Naive thymus-derived CD4-positive, alpha-beta T cell (primary cell): ENCODE measurements around the gene LHX3. TPM values are rescaled to one million over a fixed set of nuclear protein-coding genes. Genes with fewer than 3 reads are reported as not detected.

ENCODE experiments used
- ATAC-seq: fragments of 150-1000 bp; cut with Tn5 transposase; 2 replicates; pipeline ENCODE4 v1.10.0; 2021; ENCODE audit warnings: mild to moderate bottlenecking, moderate library complexity
- CTCF ChIA-PET: fragments of 350-600 bp; sonication (Branson Sonifier 250); formaldehyde crosslinking; loops from one replicate; lab custom pipeline; 2021; ENCODE audit warnings: antibody characterized with exemption; lab: Charles Lee
- POLR2A ChIA-PET: fragments of 350-600 bp; sonication (Branson Sonifier 250); formaldehyde crosslinking; loops from one replicate; lab custom pipeline; 2021; ENCODE audit warnings: antibody characterized with exemption, inconsistent platforms; lab: Charles Lee
- DNase-seq, 9 donors: peaks; one replicate each; pipeline versions ENCODE4 v3.0.0 to v3.0.0-alpha.2; 2020 to 2022; ENCODE audit warnings: mixed read lengths in 1 of 9
- H3K27ac ChIP-seq: one replicate; pipeline ENCODE4 v1.7.0; 2013; ENCODE audit warnings: mild to moderate bottlenecking, low read depth, low read length, moderate library complexity
- H3K27me3 ChIP-seq, 2 donors: one replicate each; pipeline ENCODE4 v1.7.0; 2013; ENCODE audit warnings: low read length in 2 of 2, mild to moderate bottlenecking in 2 of 2, moderate library complexity in 2 of 2; ENCODE audit not compliant: control insufficient read depth in 2 of 2, insufficient read depth in 2 of 2
- H3K36me3 ChIP-seq, 3 experiments: 1 replicate in 2 of 3; 2 replicates in 1 of 3; pipeline ENCODE4 v1.7.0; 2013; ENCODE audit warnings: low read length in 3 of 3, mild to moderate bottlenecking in 3 of 3, moderate library complexity in 1 of 3; ENCODE audit not compliant: insufficient read depth in 3 of 3, control insufficient read depth in 2 of 3
- H3K4me1 ChIP-seq, 2 donors: one replicate each; pipeline ENCODE4 v1.7.0; 2013; ENCODE audit warnings: low read length in 2 of 2, mild to moderate bottlenecking in 2 of 2, moderate library complexity in 1 of 2; ENCODE audit not compliant: control insufficient read depth in 2 of 2, insufficient read depth in 2 of 2
- H3K4me3 ChIP-seq: 2 replicates; pipeline ENCODE4 v1.7.0; 2013; ENCODE audit warnings: mild to moderate bottlenecking, low read length
- H3K9me3 ChIP-seq, 3 experiments: 1 replicate in 2 of 3; 2 replicates in 1 of 3; pipeline ENCODE4 v1.7.0; 2013; ENCODE audit warnings: low read length in 3 of 3; ENCODE audit not compliant: control insufficient read depth in 2 of 3
- H3K27ac Mint-ChIP-seq, 9 donors: one replicate each; pipeline ENCODE4 v1.8.0; 2020 to 2022; ENCODE audit warnings: mixed read lengths in 9 of 9, mild to moderate bottlenecking in 8 of 9, moderate library complexity in 5 of 9, inconsistent platforms in 2 of 9
- H3K27me3 Mint-ChIP-seq, 5 donors: one replicate each; pipeline ENCODE4 v1.8.0; 2021 to 2022; ENCODE audit warnings: mixed read lengths in 5 of 5, mild to moderate bottlenecking in 1 of 5
- H3K36me3 Mint-ChIP-seq, 5 donors: one replicate each; pipeline ENCODE4 v1.8.0; 2020 to 2022; ENCODE audit warnings: mixed read lengths in 5 of 5, mild to moderate bottlenecking in 3 of 5, inconsistent platforms in 1 of 5
- H3K4me1 Mint-ChIP-seq, 7 donors: one replicate each; pipeline ENCODE4 v1.8.0; 2020 to 2022; ENCODE audit warnings: mixed read lengths in 7 of 7, mild to moderate bottlenecking in 3 of 7, inconsistent platforms in 1 of 7
- H3K4me3 Mint-ChIP-seq, 10 donors: one replicate each; pipeline ENCODE4 v1.8.0; 2020 to 2022; ENCODE audit warnings: mild to moderate bottlenecking in 10 of 10, mixed read lengths in 10 of 10, moderate library complexity in 6 of 10, inconsistent platforms in 2 of 10
- H3K9me3 Mint-ChIP-seq, 11 donors: one replicate each; pipeline ENCODE4 v1.8.0; 2020 to 2022; ENCODE audit warnings: mixed read lengths in 11 of 11, mild to moderate bottlenecking in 4 of 11, inconsistent platforms in 1 of 11, moderate library complexity in 1 of 11
- intact Hi-C, 2 donors: fragments of 100-400 bp; cut with micrococcal nuclease; formaldehyde crosslinking; loops; one replicate each; pipeline ENCODE4 v1.15.1; 2023
- polyA plus RNA-seq, 2 donors: library from polyadenylated mRNA; unstranded; fragments of 300-500 nt; fragmentation: Illumina TruSeq; gene quantifications; one replicate each; pipeline ENCODE4 v1.2.3, GENCODE V29; 2021
- total RNA-seq, 6 experiments: library from RNA in 5 of 6; stranded (reverse) in 5 of 6; gene quantifications; 1 replicate in 5 of 6; 2 replicates in 1 of 6; pipeline ENCODE4 v1.2.3 and lab custom pipeline; 2021 to 2026

LHX3 gene
- total and polyA plus RNA-seq, 7 experiments from 2014 or later, result 0.15 to 0.21 TPM; not detected in 5

DNA sequence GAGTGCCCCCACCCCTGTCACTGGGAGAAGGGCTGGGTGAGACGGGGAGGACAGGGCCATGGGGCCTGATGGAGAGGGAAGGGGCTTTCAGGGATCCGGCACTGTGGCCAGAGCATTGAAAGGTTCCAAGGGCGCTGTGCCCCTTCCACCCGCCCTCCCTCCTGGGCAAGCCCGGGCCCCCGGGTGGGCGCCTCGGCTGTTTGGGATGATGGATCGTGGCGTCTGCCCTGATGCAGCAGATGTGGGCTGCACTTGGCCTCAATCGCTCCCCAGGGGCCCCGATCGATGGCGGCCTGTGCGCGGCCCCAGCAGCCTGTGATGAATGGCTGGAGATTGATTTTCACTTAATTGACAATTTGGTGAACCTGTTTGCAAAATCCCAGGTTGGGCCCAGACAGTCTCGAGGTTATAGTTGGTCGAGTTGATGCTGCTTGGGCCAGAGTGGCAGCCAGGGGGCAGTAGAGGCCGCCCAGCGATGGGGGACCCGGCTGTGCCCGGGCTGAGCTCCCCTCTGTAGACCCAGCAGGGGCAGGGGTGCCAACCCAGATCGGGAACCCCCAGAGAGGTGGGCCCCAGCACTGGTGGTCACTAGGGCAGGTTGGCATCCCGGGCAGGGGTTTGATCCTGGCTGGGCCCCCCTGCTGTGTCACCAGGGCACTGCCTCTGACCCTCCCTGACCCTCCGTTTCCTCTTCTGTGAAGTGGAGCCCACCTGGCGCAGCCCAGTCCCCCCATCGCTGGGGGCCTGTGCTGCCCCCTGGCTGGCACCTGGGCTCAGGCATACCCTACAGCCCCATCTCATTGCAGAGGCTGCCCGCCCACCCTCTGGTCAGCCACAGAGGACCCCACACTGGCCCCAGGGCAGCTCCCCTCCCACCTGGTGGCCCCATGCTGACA lies 34.7 kb downstream of the LHX3 start:
- Mint-ChIP-seq H3K4me3 (no peak overlapping the region), H3K9me3 (peaks cover 0 to 3% (median 0%) of the 10 kb centered on the region in 11 donors), H3K27me3 (peaks cover 0 to 14% (median 9%) of the 10 kb centered on the region in 5 donors), H3K4me1 (no peaks in the 10 kb centered on the region), H3K36me3 (no peaks in the 10 kb centered on the region), H3K27ac (no peak overlapping the region)
- H3K27ac ChIP-seq, result no peak overlapping the region
- CTCF ChIA-PET, result interaction anchor here (0.7 to 1.2 kb wide), 2 partner anchors 22 to 111 kb away, joined by 3 read pairs; no protein-coding TSS in a partner anchor
- peak in 8 of 9 donors; percentile 16 to 65 (median 27) for DNase-seq
- ATAC-seq, result peak; percentile 66
- intact Hi-C loops, result loop anchor here in 1 of 2 donors (1.0 kb wide), 1 partner anchor 113 kb away; no protein-coding TSS in a partner anchor
- POLR2A ChIA-PET, result no interaction called here
- H3K4me1 ChIP-seq, result no peaks in the 10 kb centered on the region
- H3K9me3 ChIP-seq, result no peaks in the 10 kb centered on the region
- H3K27me3 ChIP-seq, result no peaks in the 10 kb centered on the region
- no peaks in the 10 kb centered on the region for H3K36me3 ChIP-seq
- no peak overlapping the region for H3K4me3 ChIP-seq

DNA sequence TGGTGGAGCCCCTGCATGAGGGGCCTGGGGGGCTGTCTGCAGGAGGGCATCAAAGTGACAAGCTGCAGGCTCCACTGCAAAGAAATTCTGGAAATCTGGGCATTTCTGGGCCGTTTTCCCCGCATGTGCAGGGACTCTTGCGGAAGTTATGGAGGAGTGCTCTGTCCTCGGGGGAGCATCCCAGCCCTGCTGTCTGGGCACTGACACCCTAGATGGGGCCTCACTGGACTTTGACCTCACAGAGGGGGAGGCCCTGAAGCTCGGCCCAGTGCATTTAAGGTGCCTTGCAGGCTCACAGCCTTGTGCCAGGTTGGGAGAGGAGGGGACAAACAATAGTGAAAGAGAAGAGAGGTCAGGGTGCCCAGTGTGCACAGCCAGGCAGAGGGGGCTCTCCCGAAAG lies 35.4 kb downstream of the LHX3 start:
- Histone ChIP-seq H3K4me1 (no peaks in the 10 kb centered on the region), H3K36me3 (no peaks in the 10 kb centered on the region), H3K9me3 (no peaks in the 10 kb centered on the region), H3K4me3 (no peak overlapping the region), H3K27ac (no peak overlapping the region), H3K27me3 (no peaks in the 10 kb centered on the region)
- DNase-seq (no peak), ATAC-seq (no peak)
- ChIA-PET POLR2A (no interaction called here), CTCF (interaction anchor here (1.2 kb wide), 1 partner anchor 112 kb away, joined by 3 read pairs; no protein-coding TSS in a partner anchor)
- intact Hi-C loops, result no loop called here
- H3K36me3 Mint-ChIP-seq, result no peaks in the 10 kb centered on the region
- peak overlapping the region in 1 of 9 donors; percentile 76 for H3K27ac Mint-ChIP-seq
- H3K4me3 Mint-ChIP-seq, result no peak overlapping the region
- H3K9me3 Mint-ChIP-seq, result peaks cover 0 to 3% (median 0%) of the 10 kb centered on the region in 11 donors
- no peaks in the 10 kb centered on the region for H3K4me1 Mint-ChIP-seq
- peaks cover 0 to 19% (median 9%) of the 10 kb centered on the region in 5 donors for H3K27me3 Mint-ChIP-seq

DNA sequence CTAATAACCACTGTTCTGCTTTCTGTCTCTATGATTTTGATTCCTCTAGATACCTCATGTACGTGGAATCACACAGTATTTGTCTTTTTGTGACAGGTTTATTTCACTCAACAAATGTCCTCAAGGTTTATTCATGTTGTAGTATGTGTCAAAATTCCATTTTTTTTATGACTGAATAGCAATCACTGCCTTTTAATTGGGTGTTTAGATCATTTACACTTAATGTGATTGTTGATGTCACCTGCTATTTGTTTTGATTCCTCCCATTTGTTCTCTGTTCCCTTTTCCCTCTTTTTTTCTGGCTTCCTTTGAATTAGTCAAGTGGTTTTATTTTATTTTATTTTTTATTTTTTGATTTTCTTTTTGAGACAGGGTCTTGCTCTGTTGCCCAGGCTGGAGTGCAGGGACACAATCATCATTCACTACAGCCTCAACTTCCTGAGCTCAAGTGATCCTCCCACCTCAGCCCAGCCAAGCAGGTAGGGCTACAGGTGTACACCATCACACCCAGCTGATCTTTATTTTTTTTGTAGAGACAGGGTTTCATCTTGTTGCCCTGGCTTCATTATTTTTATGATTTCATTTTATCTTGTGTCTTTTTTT lies 41.6 kb downstream of the LHX3 start:
- Histone ChIP-seq H3K4me3 (no peak overlapping the region), H3K36me3 (no peaks in the 10 kb centered on the region), H3K27me3 (no peaks in the 10 kb centered on the region), H3K27ac (no peak overlapping the region), H3K4me1 (no peaks in the 10 kb centered on the region), H3K9me3 (no peaks in the 10 kb centered on the region)
- Mint-ChIP-seq H3K27me3 (peaks cover 0 to 4% (median under 1%) of the 10 kb centered on the region in 5 donors), H3K4me3 (no peak overlapping the region), H3K4me1 (no peaks in the 10 kb centered on the region), H3K27ac (no peak overlapping the region), H3K36me3 (peaks cover 0 to 4% (median 3%) of the 10 kb centered on the region in 5 donors), H3K9me3 (peaks cover 0 to 10% (median 1%) of the 10 kb centered on the region in 11 donors)
- POLR2A ChIA-PET, result no interaction called here
- ATAC-seq (no peak), DNase-seq (no peak)
- intact Hi-C loops, result no loop called here
- CTCF ChIA-PET, result no interaction called here

DNA sequence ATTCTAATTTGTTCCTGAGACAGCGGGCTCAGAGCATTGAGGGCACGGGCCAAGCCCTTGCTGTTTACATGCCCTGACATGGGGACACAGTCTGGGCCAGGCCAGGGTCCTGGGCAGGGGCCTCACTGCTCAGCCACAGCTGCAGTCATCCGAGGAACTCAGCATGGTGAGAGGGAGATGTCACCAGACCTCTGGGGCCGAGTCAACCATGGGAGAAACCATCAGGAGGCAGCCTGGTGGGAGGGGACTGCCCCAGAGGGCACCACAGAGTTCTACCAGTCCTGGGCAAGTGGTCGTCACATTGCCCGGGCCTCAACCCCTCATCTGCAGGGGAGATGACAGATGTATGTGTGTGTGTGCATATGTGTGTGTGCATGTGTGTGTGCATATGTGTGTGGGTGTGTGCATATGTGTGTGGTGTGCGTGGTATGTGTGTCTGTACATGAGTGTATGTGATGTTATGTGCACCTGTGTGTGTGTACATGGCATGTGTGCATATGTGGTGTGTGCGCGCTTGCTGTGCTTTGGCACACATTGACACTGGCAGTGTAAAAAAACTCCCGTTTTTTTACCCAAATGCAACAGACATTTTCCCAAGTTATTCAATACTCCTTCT lies 43.8 kb downstream of the LHX3 start:
- no peaks in the 10 kb centered on the region for H3K36me3 ChIP-seq
- peaks cover 0 to 7% (median 1%) of the 10 kb centered on the region in 11 donors for H3K9me3 Mint-ChIP-seq
- ATAC-seq (no peak), DNase-seq (no peak)
- no peaks in the 10 kb centered on the region for H3K9me3 ChIP-seq
- H3K36me3 Mint-ChIP-seq, result peaks cover 0 to 4% (median 3%) of the 10 kb centered on the region in 5 donors
- H3K27ac ChIP-seq, result no peak overlapping the region
- H3K4me1 ChIP-seq, result no peaks in the 10 kb centered on the region
- no peak overlapping the region for H3K27ac Mint-ChIP-seq
- ChIA-PET POLR2A (no interaction called here), CTCF (no interaction called here)
- intact Hi-C loops, result no loop called here
- H3K4me3 Mint-ChIP-seq, result no peak overlapping the region
- H3K4me1 Mint-ChIP-seq, result no peaks in the 10 kb centered on the region
- peaks cover 0 to 4% (median 0%) of the 10 kb centered on the region in 5 donors for H3K27me3 Mint-ChIP-seq
- H3K27me3 ChIP-seq, result no peaks in the 10 kb centered on the region
- no peak overlapping the region for H3K4me3 ChIP-seq

DNA sequence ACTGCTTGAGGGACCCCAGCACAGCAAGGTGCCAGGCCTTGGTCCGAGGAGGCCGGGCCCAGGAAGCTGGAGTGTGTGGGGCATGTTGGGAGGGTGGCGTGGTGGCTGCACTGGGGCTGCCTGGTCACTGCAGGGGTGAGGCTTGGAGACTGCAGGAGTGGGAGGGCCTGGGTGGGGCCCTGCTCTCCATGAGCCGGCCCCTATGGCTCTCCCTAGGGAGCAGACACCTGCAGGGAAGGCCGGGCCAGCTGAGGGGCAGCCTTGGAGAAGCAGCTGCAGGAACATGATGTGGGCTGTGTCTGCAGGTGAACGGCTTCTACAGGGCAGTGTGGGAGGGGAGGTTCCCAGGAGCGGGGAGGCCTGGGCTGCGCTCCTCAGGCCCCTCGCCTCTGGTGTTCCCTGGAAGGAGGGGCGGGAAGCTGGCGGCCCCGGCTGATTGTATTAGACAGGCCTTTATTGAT lies 44.5 kb downstream of the LHX3 start:
- DNase-seq, result no peak
- Histone ChIP-seq H3K4me1 (no peaks in the 10 kb centered on the region), H3K27ac (no peak overlapping the region), H3K9me3 (no peaks in the 10 kb centered on the region), H3K27me3 (no peaks in the 10 kb centered on the region), H3K4me3 (no peak overlapping the region), H3K36me3 (no peaks in the 10 kb centered on the region)
- peaks cover 0 to 4% (median 3%) of the 10 kb centered on the region in 5 donors for H3K36me3 Mint-ChIP-seq
- no peak overlapping the region for H3K4me3 Mint-ChIP-seq
- no peaks in the 10 kb centered on the region for H3K4me1 Mint-ChIP-seq
- ATAC-seq, result no peak
- peaks cover 0 to 7% (median 1%) of the 10 kb centered on the region in 11 donors for H3K9me3 Mint-ChIP-seq
- POLR2A ChIA-PET, result no interaction called here
- CTCF ChIA-PET, result no interaction called here
- intact Hi-C loops, result no loop called here
- no peak overlapping the region for H3K27ac Mint-ChIP-seq
- peaks cover 0 to 7% (median 3%) of the 10 kb centered on the region in 5 donors for H3K27me3 Mint-ChIP-seq

DNA sequence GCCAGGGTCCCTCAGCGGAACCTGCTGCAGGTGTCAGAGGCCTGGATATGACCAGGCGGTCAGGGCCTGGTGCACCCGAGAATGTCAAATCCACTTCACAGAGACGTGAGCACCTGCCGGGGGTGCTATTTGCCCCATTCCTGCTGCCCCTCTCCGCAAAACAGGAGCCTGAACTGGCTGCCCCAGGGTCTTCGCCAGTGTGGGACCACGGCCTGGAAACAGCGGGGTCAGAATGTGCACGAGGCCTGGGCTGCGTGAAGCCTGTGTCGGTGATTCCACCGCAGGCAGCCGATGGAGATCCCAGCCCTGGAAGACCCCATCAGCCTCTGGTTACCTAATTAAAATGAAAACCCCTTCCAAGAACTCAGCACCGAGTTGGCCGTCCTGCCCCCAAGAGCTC lies 45.1 kb downstream of the LHX3 start:
- DNase-seq, result no peak
- Histone ChIP-seq H3K4me3 (no peak overlapping the region), H3K36me3 (no peaks in the 10 kb centered on the region), H3K27ac (no peak overlapping the region), H3K9me3 (no peaks in the 10 kb centered on the region), H3K4me1 (no peaks in the 10 kb centered on the region), H3K27me3 (no peaks in the 10 kb centered on the region)
- CTCF ChIA-PET, result no interaction called here
- POLR2A ChIA-PET, result no interaction called here
- Mint-ChIP-seq H3K9me3 (peaks cover 0 to 7% (median 0%) of the 10 kb centered on the region in 11 donors), H3K4me3 (no peak overlapping the region), H3K4me1 (no peaks in the 10 kb centered on the region), H3K36me3 (peaks cover 0 to 4% (median 3%) of the 10 kb centered on the region in 5 donors), H3K27me3 (peaks cover 2 to 9% (median 8%) of the 10 kb centered on the region in 5 donors), H3K27ac (no peak overlapping the region)
- intact Hi-C loops, result no loop called here
- no peak for ATAC-seq
